Gastrocnemius medialis (tissue), 4 donors: ENCODE results near the gene WDR76.

Experiments
- POLR2A ChIP-seq, 2 donors: fragments of 450-650 bp; IDR thresholded peaks; one replicate each; pipeline ENCODE4 v1.6.1; 2017; ENCODE audit warnings: antibody characterized with exemption in 2 of 2, mild to moderate bottlenecking in 2 of 2, moderate library complexity in 2 of 2
- TF ChIP-seq, protein P1 (sequence below), 5 experiments: fragments of 450-650 bp in 3 of 5; fragments of 200-600 bp in 2 of 5; sonication (generic) in 2 of 5; IDR thresholded peaks in 4 of 5; conservative IDR thresholded peaks in 1 of 5; 1 replicate in 4 of 5; 2 replicates in 1 of 5; pipeline ENCODE4 v1.5.1; 2016 to 2019; ENCODE audit warnings: antibody characterized with exemption in 5 of 5, mild to moderate bottlenecking in 3 of 5, moderate library complexity in 3 of 5

DNA sequence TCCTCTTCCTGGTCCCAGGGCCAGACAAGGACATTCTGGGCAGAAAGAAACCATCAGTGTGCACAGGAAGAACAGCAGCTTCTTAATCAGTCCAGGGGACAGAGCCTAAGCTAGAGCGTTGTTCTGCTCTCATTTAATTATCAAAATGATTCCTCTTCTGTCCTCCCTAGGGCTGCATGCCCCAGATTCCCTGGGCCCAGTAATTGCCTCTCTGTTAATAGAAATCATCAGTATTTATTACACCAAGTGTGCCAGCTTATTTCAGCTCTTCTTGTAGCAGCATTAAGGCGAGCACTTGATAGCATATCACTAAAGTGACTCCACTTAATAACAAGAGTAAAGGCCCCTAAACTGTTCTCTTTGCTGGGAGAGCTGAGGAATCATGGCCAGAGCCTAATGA lies 72.1 kb downstream of the WDR76 start:
- TF ChIP-seq POLR2A (IDR thresholded peaks at IDR 0.05), result no peak
- TF ChIP-seq, protein P1, sequence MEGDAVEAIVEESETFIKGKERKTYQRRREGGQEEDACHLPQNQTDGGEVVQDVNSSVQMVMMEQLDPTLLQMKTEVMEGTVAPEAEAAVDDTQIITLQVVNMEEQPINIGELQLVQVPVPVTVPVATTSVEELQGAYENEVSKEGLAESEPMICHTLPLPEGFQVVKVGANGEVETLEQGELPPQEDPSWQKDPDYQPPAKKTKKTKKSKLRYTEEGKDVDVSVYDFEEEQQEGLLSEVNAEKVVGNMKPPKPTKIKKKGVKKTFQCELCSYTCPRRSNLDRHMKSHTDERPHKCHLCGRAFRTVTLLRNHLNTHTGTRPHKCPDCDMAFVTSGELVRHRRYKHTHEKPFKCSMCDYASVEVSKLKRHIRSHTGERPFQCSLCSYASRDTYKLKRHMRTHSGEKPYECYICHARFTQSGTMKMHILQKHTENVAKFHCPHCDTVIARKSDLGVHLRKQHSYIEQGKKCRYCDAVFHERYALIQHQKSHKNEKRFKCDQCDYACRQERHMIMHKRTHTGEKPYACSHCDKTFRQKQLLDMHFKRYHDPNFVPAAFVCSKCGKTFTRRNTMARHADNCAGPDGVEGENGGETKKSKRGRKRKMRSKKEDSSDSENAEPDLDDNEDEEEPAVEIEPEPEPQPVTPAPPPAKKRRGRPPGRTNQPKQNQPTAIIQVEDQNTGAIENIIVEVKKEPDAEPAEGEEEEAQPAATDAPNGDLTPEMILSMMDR (IDR thresholded peaks at IDR 0.05 in 4 of 5, conservative IDR thresholded peaks at IDR 0.05 in 1 of 5), result no peak
